Measurements from ENCODE around the gene S1PR2. TPM values are rescaled to one million over a fixed set of nuclear protein-coding genes. Genes with fewer than 3 reads are reported as not detected.

Gene S1PR2, protein sequence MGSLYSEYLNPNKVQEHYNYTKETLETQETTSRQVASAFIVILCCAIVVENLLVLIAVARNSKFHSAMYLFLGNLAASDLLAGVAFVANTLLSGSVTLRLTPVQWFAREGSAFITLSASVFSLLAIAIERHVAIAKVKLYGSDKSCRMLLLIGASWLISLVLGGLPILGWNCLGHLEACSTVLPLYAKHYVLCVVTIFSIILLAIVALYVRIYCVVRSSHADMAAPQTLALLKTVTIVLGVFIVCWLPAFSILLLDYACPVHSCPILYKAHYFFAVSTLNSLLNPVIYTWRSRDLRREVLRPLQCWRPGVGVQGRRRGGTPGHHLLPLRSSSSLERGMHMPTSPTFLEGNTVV
- polyA plus RNA-seq (2011; rRNA removed), result 10.4 and 12.5 TPM in 2 replicates
- 41.7 and 54.7 TPM in 2 replicates for polyA minus RNA-seq (2011; rRNA and poly(A)+ RNA removed)

DNA sequence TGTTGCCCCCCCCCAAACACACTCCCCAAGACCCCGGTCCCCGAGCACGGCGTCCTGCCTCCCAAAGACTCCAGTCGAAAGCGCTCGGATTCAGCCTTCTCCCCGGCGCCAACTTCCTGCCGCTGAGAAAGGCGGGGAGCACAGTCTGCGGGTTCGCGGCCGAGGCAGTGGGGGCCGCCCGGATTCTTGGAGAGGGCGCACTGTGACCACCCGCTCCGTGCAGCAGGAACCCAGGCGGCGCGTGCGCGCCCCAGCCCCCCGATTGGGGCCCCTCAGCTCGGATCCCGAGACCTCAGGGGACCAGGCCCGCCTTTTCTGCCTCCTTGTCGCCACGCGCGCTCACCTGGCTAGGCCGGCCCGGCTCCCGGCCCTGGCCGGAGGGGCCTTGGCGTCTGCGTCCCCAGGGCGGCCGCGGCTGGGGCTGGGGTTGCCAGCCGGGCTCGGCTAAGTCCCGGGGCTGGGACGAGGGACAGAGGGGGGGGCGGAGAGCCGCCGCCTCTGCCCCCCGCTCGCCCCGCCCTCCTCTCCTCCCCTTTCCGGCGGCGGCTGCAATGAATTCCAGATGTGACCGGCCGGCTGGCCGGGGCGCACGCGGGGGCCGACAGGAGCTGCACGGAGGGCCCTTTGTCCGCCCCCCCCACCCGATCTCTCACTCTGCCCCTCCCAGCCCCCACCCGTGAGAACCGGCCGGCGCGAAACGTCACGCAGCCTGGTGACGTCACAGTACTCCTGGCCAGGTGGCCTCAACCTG lies at the start of gene S1PR2:
Gene S1PR2 (minus strand): TSS at position 471 of the 751 bp plus-strand sequence. CDS start 6,426 bp downstream, outside the sequence.
- H3K27me3 ChIP-seq (ENCODE audit: control insufficient read depth, insufficient read depth, low read length), result no peaks in the 10 kb centered on the region
- TF ChIP-seq, protein P1, sequence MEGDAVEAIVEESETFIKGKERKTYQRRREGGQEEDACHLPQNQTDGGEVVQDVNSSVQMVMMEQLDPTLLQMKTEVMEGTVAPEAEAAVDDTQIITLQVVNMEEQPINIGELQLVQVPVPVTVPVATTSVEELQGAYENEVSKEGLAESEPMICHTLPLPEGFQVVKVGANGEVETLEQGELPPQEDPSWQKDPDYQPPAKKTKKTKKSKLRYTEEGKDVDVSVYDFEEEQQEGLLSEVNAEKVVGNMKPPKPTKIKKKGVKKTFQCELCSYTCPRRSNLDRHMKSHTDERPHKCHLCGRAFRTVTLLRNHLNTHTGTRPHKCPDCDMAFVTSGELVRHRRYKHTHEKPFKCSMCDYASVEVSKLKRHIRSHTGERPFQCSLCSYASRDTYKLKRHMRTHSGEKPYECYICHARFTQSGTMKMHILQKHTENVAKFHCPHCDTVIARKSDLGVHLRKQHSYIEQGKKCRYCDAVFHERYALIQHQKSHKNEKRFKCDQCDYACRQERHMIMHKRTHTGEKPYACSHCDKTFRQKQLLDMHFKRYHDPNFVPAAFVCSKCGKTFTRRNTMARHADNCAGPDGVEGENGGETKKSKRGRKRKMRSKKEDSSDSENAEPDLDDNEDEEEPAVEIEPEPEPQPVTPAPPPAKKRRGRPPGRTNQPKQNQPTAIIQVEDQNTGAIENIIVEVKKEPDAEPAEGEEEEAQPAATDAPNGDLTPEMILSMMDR (IDR thresholded peaks at IDR 0.05; ENCODE audit: insufficient read depth, low read depth, low read length), result no peak
- CTCF ChIA-PET, result interaction anchor here (0.7 to 3.3 kb wide), 2 partner anchors 13 to 20 kb away, joined by 3 to 22 read pairs; partner anchors contain the start of gene MRPL4
- H3K36me3 ChIP-seq (ENCODE audit: control insufficient read depth, insufficient read depth, low read length), result no peaks in the 10 kb centered on the region; the same call in 1 of the 2 replicates
- peak within 1 kb of the TSS; percentile 95 for H3K4me3 ChIP-seq (ENCODE audit: low read depth, low read length)
- POLR2A ChIA-PET, result no interaction called here
- DNase-seq (ENCODE audit: low read depth), result no peak

DNA sequence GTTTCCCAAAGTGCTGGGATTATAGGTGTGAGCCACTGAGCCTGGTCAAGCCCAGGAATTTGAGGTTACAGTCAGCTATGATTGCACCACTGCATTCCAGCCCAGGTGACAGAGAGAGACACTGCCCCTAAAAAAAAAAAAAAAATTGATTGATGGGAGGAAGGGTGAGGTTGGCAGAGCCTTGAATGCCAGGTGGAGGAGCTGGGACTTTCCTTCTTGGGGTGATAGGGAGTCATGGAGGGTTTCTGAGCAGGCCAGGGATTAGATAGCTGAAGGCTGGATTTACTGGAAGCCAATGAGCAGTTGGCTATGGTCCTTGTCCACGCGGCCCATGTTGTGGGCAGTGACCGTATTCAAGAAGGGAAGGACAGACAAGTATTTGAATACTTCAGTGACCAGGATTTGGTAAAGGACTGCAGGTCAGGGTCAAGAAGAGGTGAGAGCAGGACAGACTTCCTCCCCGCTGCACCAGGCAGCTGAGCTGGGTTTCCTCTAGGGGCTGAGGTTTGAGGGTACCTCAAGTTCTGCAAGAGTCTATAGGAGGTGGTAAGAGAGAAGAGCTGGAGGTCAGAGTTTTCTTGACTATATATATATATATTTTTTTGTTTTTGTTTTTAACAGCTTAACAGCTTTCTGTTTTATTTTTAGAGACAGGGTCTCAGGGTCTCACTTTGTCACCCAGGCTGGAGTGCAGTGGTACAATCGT lies 48.8 kb upstream of the S1PR2 start:
- POLR2A ChIA-PET, result interaction anchor here (1.2 kb wide), 1 partner anchor 10 kb away, joined by 3 read pairs; the partner anchor contains the start of gene ICAM5
- CTCF ChIA-PET, result interaction anchor here (0.6 to 3.0 kb wide), 5 partner anchors 9 to 183 kb away, joined by 3 to 13 read pairs (median 5); partner anchors contain the start of gene ICAM1
- H3K4me3 ChIP-seq (ENCODE audit: low read depth, low read length), result no peak overlapping the region
- TF ChIP-seq, protein P1 (IDR thresholded peaks at IDR 0.05; ENCODE audit: insufficient read depth, low read depth, low read length), result no peak
- no peaks in the 10 kb centered on the region for H3K27me3 ChIP-seq (ENCODE audit: control insufficient read depth, insufficient read depth, low read length)
- DNase-seq (ENCODE audit: low read depth), result no peak
- H3K36me3 ChIP-seq (ENCODE audit: control insufficient read depth, insufficient read depth, low read length), result peaks cover 21% of the 10 kb centered on the region

DNA sequence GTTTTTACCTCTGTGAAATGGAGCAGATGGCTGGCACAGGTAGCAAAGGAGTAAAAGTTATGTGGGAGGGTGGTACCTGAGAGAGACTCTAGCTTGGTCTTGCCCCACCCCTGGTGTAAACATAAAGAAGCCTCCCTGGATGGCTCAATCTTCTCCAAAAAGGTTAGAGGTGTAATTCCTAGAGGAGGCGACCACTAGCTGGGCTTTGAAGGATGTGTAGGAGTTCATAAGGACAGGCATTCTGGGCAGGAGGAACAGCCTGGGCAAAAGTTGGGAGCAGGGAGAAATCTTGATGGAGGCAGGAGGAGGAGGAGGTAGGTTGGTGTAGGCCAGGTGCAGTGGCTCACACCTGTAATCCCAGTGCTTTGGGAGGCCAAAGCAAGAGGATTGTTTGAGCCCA lies 47.8 kb upstream of the S1PR2 start:
- Histone ChIP-seq H3K27me3 (ENCODE audit: control insufficient read depth, insufficient read depth, low read length) (no peaks in the 10 kb centered on the region), H3K4me3 (ENCODE audit: low read depth, low read length) (no peak overlapping the region), H3K36me3 (ENCODE audit: control insufficient read depth, insufficient read depth, low read length) (peaks cover 15% of the 10 kb centered on the region)
- no peak for DNase-seq (ENCODE audit: low read depth)
- ChIA-PET CTCF (interaction anchor here (0.7 to 3.0 kb wide), 4 partner anchors 32 to 112 kb away, joined by 3 to 13 read pairs (median 4); no protein-coding TSS in a partner anchor), POLR2A (no interaction called here)
- TF ChIP-seq, protein P1 (IDR thresholded peaks at IDR 0.05; ENCODE audit: insufficient read depth, low read depth, low read length), result no peak

DNA sequence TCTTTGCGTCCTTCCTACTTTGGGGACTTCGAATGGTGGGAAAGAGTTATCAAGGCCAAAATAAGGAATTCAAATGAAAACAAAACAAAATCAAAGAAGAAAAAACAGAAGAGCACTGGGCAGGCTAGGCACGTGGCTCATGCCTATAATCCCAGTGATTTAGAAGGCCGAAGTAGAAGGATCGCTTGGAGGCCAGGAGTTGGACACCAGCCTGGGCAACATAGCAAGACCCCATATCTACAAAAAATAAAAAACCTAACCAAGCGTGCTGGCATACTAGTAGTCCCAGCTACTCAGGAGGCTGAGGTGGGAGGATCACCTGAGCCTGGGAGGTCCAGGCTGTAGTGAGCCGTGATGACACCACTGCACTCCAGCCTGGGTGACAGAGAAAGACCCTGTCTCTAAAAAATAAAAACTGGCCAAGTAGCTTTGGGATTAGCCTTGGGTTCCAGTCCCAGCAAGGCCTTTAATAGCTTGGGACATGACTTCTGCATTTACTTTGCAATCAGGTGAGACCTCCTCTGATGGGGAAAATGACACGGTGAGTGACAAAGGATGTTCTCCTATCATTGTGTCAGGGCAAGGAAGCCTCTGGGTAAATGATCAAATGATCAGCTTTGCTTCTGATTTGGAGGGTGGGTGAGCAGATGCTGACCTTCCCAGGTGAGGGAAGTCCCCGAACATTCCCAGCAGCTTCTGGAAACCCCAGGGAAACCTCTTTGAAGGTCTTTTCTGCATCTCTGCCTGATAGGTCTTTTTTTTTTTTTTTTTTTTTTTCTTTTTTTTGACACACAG lies 46.9 kb upstream of the S1PR2 start:
- CTCF ChIA-PET, result interaction anchor here (0.6 to 3.0 kb wide), 6 partner anchors 8 to 113 kb away, joined by 3 to 13 read pairs (median 4); no protein-coding TSS in a partner anchor
- Histone ChIP-seq H3K4me3 (ENCODE audit: low read depth, low read length) (no peak overlapping the region), H3K27me3 (ENCODE audit: control insufficient read depth, insufficient read depth, low read length) (no peaks in the 10 kb centered on the region), H3K36me3 (ENCODE audit: control insufficient read depth, insufficient read depth, low read length) (peaks cover 8% of the 10 kb centered on the region; the same call in 1 of the 2 replicates)
- TF ChIP-seq, protein P1 (IDR thresholded peaks at IDR 0.05; ENCODE audit: insufficient read depth, low read depth, low read length), result no peak
- no peak for DNase-seq (ENCODE audit: low read depth)
- POLR2A ChIA-PET, result interaction anchor here (0.5 kb wide), 1 partner anchor 56 kb away, joined by 4 read pairs; the partner anchor contains the start of gene RAVER1

Measured in BJ (cell line).